ENCODE data around the gene WFDC2. TPM values are rescaled to one million over a fixed set of nuclear protein-coding genes. Genes with fewer than 3 reads are reported as not detected.

WFDC2 gene
- total and polyA plus RNA-seq, 12 donors = 0.44 to 1.6 (median 0.56) TPM; not detected in 6

DNA sequence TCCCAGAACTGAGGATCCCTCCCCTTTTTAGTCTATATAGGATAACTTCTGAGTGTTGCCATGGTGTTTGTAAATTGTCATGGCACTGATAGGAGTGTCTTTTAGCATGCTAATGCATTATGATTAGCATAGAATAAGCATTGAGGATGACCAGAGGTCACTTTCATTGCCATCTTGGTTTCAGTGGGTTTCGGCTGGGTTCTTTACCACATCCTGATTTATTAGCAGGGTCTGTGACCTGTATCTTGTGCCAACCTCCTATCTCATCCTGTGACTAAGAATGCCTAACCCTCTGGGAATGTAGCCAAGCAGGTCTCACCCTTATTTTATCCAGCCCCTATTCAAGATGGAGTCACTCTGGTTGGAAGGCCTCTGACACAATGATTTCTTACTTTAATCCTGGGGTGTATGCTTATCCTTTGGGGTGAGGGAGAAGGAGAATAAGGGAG is 19.6 kb downstream of the WFDC2 start:
- TF ChIP-seq, protein P1, sequence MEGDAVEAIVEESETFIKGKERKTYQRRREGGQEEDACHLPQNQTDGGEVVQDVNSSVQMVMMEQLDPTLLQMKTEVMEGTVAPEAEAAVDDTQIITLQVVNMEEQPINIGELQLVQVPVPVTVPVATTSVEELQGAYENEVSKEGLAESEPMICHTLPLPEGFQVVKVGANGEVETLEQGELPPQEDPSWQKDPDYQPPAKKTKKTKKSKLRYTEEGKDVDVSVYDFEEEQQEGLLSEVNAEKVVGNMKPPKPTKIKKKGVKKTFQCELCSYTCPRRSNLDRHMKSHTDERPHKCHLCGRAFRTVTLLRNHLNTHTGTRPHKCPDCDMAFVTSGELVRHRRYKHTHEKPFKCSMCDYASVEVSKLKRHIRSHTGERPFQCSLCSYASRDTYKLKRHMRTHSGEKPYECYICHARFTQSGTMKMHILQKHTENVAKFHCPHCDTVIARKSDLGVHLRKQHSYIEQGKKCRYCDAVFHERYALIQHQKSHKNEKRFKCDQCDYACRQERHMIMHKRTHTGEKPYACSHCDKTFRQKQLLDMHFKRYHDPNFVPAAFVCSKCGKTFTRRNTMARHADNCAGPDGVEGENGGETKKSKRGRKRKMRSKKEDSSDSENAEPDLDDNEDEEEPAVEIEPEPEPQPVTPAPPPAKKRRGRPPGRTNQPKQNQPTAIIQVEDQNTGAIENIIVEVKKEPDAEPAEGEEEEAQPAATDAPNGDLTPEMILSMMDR (IDR thresholded peaks at IDR 0.05) = no peak
- ATAC-seq = no peak
- Histone ChIP-seq H3K4me1 (no peaks in the 10 kb centered on the region), H3K4me3 (no peak overlapping the region), H3K9me3 (no peaks in the 10 kb centered on the region), H3K36me3 (no peaks in the 10 kb centered on the region), H3K27ac (no peak overlapping the region), H3K27me3 (peaks cover 0 to 41% (median 29%) of the 10 kb centered on the region in 7 donors)
- no peak for DNase-seq
- intact Hi-C loops (cut with DNase I) = no loop called here
- WGBS, 2 donors = 53 to 74% methylated on average over 1 of the region's 1 CpG

DNA sequence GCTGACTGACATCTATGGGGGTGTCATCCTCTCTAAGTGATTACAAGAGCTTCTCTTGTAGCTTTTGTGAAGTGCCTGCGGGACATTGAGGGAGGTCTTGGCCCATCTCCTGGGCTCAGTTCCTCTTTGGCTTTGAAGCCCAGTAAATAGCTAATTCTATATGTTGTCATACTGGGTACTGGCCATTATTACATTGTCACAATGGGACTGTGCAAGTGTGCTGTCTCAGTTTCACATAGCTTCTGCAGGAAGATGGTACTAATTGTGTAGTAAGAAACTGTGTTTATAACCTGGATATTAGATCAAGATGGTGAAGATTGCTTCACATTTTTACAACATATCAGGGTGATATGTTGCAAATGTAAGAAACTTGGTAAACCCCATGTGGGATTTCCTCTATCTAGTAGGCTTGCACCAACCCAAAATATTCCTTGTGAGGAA is 26.0 kb downstream of the WFDC2 start:
- Histone ChIP-seq H3K27ac (no peak overlapping the region), H3K4me1 (no peaks in the 10 kb centered on the region), H3K9me3 (no peaks in the 10 kb centered on the region), H3K4me3 (no peak overlapping the region), H3K27me3 (peaks cover 0 to 50% (median 18%) of the 10 kb centered on the region in 7 donors), H3K36me3 (no peaks in the 10 kb centered on the region)
- ATAC-seq = no peak
- WGBS, 2 donors = 78 to 86% methylated on average over 1 of the region's 1 CpG
- TF ChIP-seq, protein P1 (IDR thresholded peaks at IDR 0.05) = no peak
- intact Hi-C loops (cut with DNase I) = no loop called here
- no peak for DNase-seq

DNA sequence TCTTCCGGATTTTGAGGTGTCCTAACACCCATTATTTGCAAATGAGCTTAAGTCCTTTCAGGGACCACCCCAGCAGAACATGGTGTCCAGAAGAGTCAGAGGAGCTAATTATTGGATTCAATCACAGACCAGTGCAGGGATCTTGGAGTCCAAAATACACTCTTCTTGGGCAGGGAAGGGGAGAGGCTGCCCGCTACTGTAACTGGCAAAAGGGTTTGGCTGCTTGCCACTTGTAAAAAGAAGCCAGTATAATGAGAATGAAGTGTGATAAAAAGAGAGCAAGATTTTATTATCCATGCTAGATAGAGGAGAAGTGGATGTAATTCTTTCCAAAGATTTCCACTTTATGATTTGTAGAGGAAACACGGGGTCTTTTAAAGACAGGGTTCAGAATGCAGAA is 26.6 kb downstream of the WFDC2 start:
- Histone ChIP-seq H3K9me3 (no peaks in the 10 kb centered on the region), H3K4me1 (no peaks in the 10 kb centered on the region), H3K27me3 (peaks cover 0 to 50% (median 24%) of the 10 kb centered on the region in 7 donors), H3K36me3 (no peaks in the 10 kb centered on the region), H3K4me3 (no peak overlapping the region), H3K27ac (no peak overlapping the region)
- TF ChIP-seq, protein P1 (IDR thresholded peaks at IDR 0.05) = no peak
- DNase-seq (no peak), ATAC-seq (no peak)
- intact Hi-C loops (cut with DNase I) = no loop called here
- 73 to 79% methylated on average over 3 of the region's 3 CpGs for WGBS, 2 donors

DNA sequence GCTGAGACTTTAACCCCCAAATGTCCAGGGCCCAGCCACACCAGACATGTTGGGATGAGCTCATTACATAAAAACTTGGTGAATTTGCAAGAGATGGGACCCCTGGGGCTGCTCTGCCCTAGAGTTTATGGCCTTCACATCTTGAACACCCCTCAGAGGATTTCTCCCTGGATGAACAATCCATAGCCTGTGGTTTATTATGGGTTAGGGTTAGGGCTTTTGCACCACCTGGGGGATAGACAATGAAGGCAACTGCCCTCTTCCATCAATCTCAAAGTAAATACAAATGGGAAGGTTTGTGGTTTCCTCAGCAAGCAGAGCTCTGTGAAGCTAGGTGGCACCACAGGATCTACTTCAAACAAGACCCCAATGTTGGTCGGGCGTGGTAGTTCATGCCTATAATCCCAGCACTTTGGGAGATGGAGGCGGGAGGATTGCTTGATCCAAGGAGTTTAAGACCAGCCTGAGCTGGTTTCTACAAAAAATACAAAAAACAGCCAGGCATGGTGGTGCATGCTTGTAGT is 28.5 kb downstream of the WFDC2 start:
- WGBS, 2 donors = 81 to 84% methylated on average over 3 of the region's 3 CpGs
- TF ChIP-seq, protein P1 (IDR thresholded peaks at IDR 0.05) = no peak
- Histone ChIP-seq H3K27ac (no peak overlapping the region), H3K4me3 (no peak overlapping the region), H3K4me1 (peaks cover 0 to 4% (median 0%) of the 10 kb centered on the region in 9 donors), H3K36me3 (no peaks in the 10 kb centered on the region), H3K9me3 (no peaks in the 10 kb centered on the region), H3K27me3 (peaks cover 0 to 46% (median 28%) of the 10 kb centered on the region in 7 donors)
- DNase-seq = no peak
- intact Hi-C loops (cut with DNase I) = no loop called here
- ATAC-seq = no peak
